GM19467 (cell line): ENCODE data around the gene TMPRSS4.
"Not testable (repeated sequence)": the region's sequence is repeated elsewhere in the genome, so short reads cannot be mapped to it uniquely, and the experiment has no call there.

ENCODE experiments used
- ATAC-seq: cut with Tn5 transposase; IDR thresholded peaks from one replicate; pipeline ENCODE4 v1.9.1; 2021; ENCODE audit warnings: mild to moderate bottlenecking, moderate library complexity; ENCODE audit not compliant: unreplicated experiment

Gene TMPRSS4

DNA sequence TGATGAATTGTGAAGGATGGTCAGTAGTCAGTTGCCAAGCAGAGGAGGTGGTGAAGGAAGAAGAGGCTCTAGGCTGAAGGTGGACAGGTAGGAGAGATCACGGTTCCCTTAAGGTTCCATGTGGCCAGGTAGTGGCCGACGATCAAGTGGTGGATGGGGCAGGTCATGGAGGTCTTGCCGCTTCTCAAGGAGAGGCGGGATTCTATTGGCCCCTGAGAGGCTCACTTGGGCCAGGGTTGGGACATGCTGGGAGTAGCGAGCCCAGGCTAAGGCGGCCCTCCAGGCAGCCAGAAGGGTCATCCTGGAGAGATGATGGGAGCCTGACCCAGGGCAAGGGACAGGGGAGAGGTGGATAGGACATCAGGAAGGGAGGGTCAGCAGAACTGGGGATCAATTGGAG is 20.9 kb upstream of the TMPRSS4 start:
- ATAC-seq: no peak

DNA sequence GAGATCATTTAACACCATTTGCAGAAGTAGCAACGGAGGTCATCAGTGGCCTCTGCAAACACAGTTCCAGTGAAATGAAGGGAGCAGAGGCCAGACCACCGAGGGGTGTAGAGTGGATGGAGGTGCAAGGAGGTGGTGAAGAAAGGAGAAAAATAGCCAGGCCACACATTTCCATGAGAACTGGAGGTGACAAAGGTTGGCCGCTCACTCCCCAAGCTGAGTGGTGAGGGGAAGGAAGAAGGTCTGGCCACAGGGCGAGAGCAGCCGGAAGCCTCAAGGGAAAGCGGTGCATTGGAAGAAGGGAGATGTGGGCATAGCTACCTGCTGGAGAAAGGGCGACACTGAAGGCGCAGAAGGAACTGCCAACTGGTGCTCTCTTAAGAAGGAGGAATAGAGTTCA is 20.1 kb upstream of the TMPRSS4 start:
- ATAC-seq: no peak

DNA sequence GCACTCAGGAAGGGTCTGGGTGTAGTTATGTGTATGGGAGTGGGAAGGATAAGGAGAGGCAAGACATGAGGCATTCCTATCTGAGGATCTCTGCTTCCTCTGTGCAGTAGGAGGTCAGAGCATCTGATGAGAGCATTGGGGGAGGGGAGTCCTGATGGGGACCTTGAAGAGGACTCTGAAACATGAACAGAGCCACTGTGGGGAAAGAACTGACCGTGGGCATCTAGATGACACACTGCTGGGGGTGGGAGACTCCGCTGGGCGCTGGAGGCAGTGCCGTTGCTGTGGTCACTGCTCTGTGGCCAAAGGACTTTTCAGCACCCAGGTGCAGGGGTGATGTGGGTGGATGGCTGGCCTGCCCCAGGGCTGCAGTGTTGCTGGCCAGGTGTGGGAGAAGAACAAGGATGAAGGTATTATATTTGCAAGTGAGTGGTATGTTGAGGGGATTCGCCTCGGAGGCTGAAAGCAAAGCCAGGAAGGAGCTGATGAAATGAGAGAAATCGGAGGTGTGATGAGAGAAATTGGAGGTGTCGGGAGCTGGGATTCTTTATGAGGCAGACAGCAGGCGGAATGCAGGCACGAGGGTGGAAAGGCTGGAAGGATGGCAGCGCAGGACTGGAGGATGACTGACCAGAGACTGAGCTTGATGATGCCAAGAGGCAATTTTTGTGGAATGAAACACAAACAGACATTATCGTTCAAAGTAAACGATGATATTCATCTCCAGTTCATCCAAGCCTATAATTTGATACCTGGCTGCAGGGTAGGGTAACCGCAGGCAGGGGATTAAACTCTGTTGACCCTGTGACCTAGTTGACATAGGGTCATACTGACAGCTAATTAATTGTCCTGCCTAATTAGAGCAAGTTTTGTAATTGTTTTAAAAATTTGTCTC is 19.4 kb upstream of the TMPRSS4 start:
- ATAC-seq: no peak

DNA sequence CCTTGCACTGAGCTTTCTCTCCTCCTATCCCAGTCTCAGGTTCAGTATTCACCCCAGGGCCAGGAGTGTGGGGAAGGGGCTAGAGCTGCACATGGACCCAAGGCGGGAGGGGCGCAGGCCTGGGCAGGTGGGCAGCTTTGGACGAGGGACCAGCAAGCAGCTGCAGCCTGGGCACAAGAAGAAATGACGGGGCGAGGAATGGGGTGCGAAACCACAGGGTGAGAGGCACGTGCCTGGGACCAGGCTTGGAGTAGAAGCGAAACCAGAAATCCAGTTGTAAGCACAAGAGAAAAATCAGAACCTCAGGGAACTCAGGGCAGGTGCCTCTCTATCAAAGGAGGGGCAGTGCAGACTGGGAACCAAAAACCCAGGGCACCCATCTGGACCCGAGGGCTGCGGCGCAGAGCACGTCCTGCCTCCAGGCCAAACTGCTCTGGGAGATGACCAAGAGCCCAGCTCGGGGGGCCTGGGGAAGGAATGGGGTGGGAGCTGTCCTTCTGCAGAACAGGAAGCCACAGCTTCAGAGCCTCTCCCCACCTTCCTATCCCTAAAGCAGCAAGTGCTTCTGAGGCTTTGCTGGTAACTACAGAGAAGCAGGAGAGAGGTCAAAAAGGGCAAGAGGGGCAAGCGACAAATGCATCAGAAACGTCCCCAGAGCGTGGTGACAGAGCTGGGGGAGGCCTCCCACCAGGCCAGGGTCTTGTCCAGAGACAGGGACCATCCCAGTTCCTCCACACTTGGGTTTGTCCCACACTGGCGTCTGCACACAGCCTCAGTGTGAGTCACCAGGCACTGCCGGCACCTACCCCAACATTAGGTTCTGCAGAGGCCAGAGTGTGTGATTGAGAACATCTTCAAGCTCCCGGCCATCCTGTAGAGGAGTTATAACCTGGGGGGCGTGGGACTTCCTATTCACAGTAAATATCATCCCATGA is 18.3 kb upstream of the TMPRSS4 start:
- ATAC-seq: no peak

DNA sequence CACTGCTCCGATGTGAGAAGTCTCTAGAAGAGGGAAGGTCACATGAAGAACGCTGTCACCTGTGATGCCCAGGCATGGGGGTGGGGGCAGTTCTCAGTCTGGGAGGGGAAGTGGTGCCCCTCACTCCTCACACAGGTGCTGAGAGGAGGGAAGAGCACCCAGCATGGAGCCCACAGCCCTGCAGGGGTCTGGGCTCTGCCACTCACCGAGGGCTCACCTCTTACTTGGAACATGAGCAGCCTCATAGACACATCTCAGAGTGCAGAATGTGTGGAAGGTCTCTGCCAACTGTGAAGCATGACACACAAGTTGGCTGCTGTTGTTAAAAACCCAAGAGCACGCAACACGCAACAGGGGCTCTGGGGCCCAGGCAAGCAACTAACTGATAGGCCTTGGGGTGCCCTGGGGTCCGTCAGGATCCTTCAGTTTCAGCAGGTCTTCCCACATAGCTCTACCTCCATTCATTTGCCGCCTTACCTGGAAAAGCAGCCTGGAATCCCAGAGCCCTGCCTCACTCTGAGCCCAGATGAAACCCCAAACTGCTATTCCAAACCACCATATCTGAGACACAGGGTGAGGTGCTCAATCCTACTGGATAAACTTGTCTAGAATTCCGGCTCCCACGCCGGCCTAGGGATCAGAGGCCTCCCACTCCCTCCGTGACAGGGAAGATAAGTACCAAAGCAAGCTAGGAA is 17.5 kb upstream of the TMPRSS4 start:
- no peak for ATAC-seq

DNA sequence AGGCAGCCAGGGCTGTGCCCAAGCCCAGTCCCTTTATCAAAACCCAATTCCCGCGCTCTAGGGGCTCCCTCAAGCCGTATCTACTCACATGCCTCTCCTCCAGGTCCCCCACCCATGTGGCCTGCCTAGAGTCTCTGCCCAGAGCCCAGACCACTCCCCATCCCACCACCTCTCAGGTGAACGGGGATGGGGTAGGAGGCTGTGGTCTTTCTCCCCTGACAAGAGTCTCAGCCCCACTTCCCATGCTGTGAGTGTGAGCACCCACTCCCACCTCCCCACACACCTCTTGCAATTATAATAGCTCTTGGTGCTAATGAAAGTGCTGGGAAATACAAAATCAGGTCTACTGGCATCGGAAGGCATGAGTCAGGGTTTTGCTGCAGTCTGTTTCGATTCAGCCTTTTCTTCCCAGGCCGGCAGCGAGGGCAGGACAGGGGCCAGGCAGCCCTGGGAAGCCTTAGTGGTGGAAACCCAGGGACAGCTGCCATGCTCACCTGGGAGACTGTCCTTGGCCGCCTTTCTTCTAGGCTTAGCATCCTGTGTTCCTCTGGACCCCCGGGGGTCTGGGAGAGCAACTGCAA is 16.7 kb upstream of the TMPRSS4 start:
- ATAC-seq: no peak

DNA sequence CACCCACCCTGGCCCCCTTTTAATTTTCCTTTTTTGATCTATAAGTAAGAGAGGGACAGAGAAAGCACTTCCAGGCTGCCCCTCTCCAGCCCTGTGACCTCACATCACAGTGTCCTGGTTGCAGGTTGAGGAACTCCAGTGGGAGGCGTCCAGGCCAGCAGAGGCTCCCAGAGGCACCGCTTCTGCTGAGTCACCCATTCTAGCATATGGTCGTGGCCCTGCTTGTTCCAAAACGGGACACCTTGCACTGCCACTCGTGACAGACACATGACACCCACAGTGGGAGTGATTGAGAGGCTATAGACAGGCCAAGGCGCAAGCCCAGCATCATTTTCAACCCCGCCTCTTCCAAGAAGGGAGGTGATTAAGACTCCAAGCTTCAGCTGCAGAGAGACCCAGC is 16.0 kb upstream of the TMPRSS4 start:
- no peak for ATAC-seq

DNA sequence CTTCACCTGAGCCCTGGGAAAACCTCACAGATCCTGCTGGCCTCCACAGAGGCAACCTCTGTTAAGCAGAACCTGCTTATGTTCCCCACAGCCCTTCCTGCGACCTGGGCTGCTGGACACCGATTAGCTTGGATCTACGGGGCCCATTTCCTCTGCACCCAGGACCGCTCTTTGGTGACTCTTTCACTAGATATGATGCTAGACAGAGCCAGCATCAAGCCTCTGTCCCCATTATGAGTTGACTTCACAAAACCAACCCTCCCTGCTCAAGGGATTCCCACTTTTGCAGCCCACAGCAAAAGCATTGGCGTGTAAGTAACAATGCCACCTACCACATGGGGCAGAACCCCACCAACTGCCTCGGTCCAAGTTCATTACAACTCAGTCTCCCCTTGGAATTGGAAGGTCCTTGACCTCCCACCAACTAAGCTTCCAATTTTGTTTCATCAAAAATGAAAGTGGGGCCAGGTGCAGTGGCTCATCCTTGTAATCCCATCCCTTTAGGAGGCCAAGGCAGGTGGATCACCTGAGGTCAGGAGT is 15.2 kb upstream of the TMPRSS4 start:
- ATAC-seq: no peak

DNA sequence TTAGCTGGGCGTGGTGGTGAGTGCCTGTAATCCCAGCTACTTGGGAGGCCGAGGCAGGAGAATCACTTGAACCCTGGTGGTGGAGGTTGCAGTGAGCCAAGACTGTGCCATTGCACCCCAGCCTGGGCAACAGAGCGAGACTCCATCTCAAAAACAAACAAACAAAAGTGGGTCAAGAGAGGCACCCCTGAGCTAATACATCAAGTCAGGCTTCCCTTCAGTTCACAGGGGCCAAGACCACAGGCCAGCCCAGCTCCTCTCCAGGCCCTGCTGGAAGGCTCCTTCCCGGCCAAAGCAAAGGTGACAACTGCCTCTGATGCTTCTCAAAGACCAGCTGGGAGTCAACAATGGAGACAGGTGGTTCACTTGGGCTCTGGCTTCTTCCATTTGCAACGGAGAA is 14.7 kb upstream of the TMPRSS4 start:
- ATAC-seq: not testable (repeated sequence)

DNA sequence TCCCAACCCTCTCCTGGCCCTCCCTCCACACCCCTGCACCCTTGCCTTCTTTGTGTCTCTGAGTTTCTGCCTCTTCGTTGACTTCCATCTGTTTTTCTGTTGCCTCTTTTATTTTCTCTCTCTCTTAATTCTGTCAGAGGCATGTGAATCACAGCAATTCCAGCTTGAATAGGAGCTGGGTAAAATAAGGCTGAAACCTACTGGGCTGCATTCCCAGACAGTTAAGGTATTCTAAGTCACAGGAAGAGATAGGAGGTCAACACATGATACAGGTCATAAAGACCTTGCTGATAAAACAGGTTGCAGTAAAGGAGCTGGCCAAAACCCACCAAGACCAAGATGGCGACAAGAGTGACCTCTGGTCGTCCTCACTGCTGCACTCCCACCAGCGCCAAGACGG is 14.2 kb upstream of the TMPRSS4 start:
- ATAC-seq: not testable (repeated sequence)

DNA sequence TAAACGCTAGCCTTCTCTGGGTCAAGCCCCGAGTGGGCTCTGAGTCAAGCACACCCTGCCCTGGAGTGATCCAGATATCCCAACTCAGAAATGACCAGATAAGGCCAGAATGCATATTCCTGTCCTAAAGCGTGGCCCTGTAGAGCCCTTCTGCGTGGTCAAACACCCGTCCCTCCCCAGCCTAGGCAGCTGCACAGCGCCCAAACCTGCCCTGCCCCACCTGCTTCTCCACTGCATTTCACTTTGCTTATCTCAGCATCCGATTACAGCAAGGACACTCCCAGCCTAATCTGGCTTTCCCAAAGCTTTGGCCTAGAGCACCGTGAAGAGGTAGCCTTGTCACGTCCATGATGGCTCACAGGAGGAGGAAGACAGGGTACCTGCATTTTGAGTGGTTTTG is 11.9 kb upstream of the TMPRSS4 start:
- ATAC-seq: no peak

DNA sequence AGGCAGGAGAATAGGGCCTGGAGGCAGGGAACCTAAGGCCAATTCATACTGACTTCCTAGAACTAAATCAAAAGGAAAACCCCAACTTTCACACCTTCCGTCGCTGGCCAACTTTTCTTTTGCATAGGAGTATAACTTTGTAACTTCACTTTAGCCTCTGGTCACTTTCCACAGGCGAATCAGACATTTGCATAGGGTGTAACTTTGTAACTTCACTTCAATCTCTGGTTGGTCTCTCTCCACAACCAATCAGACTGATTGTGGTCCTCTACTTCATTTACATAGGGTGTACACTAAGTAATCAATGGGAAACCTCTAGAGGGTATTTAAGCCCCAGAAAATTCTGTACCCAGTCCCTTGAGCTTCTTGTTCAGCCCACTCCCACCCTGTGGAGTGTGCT is 11.5 kb upstream of the TMPRSS4 start:
- no peak for ATAC-seq

DNA sequence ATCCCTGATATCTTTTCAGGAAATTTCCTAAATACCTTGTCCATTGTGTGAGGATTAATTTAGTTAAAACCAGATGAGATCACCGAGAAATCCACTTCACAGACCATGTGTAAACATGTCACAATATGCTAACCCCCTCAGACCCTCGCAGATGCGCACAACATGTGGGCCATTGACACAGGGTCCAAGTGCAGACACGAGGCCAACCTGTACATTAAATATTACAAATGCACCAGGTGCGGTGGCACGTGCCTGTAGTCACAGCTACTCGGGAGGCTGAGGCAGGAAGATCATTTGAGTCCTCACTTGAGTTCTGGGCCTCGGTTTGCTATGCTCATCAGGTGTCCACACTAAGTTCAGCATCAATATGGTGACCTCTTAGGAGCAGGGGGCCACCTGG is 9.9 kb upstream of the TMPRSS4 start:
- no peak for ATAC-seq

DNA sequence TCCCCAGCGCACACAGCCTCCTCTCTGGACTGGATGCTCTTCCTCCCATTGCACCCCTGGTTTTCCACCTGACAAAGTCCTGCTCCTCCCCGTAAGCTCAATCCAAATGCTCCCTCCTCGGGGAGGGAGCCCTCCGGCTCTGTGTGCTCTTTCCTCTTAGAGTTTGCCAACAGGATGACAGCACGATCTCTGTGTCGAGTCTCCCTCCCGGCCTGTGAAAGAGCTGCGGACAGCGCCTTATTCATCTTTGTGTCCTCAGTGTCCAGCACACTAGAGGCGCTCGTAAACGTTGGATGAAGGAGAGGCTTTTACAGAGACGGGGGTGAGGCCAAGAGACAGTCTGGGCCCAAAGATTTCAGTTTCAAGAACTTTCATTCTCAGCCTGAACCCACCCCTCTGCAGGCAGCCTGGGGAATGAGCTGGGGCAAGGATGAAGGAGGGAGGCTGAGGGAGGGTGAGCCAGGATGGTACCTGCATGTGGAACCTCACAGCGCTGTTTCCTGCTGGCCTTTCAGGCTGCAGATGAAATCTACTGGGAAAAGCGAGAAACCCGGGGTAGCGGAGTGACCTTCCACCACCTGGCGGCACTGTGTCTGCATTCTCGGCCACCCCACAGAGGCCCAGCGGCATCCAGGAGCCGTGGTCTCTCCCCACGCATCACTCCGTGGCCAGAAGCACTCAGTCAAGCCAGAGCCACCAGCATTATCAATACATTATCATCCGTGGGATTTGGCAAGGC is 8.5 kb upstream of the TMPRSS4 start:
- no peak for ATAC-seq

DNA sequence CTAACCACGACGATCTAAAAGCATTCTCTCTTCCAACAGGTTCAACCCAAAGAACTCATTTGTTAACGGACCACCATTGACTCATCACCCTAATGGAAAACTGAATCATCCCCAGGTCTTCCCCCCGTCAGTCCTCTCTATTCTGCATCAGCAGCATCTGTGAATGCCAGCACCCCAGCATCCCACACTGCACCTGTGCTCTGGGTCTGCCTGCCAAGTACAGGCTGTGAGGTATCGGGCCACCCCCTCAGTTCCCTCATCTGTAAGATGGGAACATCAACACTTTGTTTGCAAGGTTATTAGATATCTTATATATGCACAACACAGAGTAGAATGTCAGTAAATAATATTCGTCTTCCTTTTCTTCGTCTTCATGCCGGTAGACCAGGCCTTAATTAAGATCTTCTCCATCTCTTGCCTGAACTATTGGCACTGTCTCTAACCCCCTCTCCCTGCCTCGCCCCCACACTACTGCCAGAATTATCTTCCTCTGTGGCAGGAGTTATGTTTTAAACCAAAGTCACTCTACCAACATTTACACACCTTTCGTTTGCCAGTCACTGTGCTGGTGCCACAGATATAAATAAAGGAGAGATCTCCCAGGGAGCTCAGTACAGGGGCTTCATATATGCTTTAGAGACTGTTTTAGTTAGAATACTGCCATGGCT is 7.8 kb upstream of the TMPRSS4 start:
- ATAC-seq: no peak

DNA sequence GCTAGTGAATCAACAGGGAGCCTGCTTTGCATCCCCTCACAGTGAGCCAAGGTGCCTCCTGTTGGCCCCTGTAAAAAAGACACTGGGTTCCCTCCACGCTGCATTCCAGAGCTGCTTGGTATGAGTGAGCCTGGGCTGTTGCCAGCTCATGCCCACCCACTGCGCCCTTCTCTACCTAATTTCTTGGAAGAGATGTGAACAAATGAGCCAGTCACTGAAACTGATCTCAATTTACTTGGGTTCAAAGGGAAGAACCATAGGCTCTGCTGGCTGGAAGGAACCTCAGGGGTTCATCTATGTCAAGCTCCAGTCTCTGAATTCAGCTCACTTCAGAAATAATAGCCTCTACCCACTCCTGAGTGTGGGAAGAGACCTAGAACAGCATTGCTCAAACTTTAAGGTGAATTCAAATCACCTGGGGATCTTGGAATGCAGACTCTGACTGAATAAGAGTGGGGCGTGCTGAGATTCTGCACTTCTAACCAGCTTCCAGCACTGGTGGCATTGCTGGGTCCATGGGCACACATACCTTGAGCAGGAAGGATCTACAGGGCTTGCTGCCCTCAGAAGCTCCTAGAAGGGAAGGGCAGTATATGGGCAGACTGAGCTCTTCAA is 5.4 kb upstream of the TMPRSS4 start:
- ATAC-seq: no peak

DNA sequence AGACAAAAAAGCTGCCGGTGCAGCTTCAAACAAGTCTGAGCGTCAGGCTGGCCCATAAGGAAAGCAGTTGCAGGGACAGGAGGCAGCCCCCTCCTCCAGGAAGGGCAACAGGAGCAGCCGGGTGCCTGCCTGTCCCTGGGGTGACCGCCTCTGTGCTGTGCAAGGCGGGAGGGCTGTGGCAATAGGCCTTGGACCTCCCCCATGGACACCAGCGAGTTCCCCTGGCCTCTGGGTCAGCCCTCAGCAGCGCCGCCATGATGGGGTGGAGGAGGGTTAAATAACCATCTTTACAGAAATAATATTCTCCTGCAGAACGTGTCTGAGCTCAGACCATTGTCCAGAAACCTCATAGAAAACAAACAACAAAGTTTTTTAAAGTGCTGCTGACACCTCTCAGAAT is 3.3 kb upstream of the TMPRSS4 start:
- no peak for ATAC-seq

DNA sequence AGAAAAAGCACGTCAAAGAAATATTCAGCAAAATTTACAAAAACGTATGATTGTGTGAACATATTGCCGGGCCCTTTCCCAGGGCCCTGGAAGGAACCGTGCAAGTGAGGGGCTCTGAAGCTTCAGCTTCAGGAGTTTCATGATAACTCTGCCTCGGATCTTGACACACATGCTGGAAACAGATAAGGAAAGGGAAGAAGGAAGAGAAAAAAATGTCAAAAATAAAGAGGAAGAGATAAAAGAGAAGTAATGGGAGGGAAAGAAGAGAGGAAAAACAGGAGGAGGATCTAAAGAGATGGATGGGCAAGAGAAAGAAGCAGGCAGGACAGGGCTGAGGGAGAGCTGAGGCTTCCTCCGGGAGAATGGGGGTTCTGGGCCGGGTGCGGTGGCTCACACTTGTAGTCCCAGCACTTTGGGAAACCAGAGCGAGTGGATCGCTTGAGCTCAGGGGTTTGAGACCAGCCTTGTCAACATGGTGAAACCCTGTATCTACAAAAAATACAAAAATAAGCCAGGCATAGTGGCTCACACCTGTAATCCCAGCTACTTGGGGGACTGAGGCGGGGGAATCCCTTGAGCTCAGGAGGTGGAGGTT is 2.7 kb upstream of the TMPRSS4 start:
- no peak for ATAC-seq

DNA sequence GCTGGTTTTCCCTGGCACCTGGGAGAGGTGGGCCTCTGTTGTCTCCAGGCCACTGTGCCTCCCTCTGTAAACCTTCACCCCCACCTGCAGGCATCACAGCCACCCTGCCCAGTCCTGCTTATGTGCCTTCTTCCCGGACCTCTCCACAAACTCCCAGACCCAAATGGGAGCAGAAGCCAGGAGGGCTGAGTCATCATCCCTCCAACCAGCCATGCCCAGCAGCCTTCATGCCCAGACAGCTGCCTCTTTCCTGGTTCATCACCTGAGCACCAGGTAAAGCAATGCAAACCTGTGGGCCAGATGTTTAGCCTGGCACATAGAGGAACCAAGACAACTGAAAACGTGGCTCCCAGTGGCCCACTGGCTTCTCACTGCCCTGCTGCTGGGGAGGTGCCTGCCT is 2.1 kb upstream of the TMPRSS4 start:
- ATAC-seq: no peak
